GM12874 (cell line): ENCODE data around the gene IL9.

Experiments
- CTCF ChIP-seq: IDR thresholded peaks from 2 replicates; pipeline ENCODE4 v1.5.1; 2011; ENCODE audit warnings: low read depth, mild to moderate bottlenecking, control low read depth, low read length, moderate library complexity; ENCODE audit not compliant: insufficient read depth

Gene IL9

GRCh38 chr5:135862086-135862485 lies 33.6 kb downstream of the IL9 start:
- TF ChIP-seq CTCF, result no peak

GRCh38 chr5:135861641-135862040 lies 34.0 kb downstream of the IL9 start:
- no peak for TF ChIP-seq CTCF

- TF ChIP-seq CTCF, result no peak
Measured at GRCh38 chr5:135859641-135860040, 36.0 kb downstream of the IL9 start.

GRCh38 chr5:135857630-135858311 lies 37.9 kb downstream of the IL9 start:
- TF ChIP-seq CTCF, result no peak

GRCh38 chr5:135851915-135852845 lies 43.5 kb downstream of the IL9 start:
- TF ChIP-seq CTCF, result no peak

- no peak for TF ChIP-seq CTCF
Measured at GRCh38 chr5:135851186-135851914, 44.3 kb downstream of the IL9 start.

- TF ChIP-seq CTCF, result no peak
Measured at GRCh38 chr5:135850671-135851070, 45.0 kb downstream of the IL9 start.
